ENCODE results near the gene PHF13. TPM values are rescaled to one million over a fixed set of nuclear protein-coding genes. Genes with fewer than 3 reads are reported as not detected.

PHF13 gene
- total and polyA plus RNA-seq, 8 donors, result 4.0 to 8.3 (median 4.8) TPM

- FAIRE-seq (no peak), ATAC-seq (no peak), DNase-seq (no peak)
- Histone ChIP-seq H3K4me1 (peaks cover 0 to 7% (median 6%) of the 10 kb centered on the region in 3 donors), H3K27me3 (no peaks in the 10 kb centered on the region), H3K9me3 (no peaks in the 10 kb centered on the region), H3K4me3 (no peak overlapping the region), H3K27ac (no peak overlapping the region), H3K36me3 (peaks cover 0 to 14% (median 8%) of the 10 kb centered on the region in 3 donors)
- intact Hi-C loops (cut with DNase I), result no loop called here
- TF ChIP-seq CTCF (IDR thresholded peaks at IDR 0.05), result no peak
- WGBS, 2 donors, result 93 to 94% methylated on average over 21 of the region's 21 CpGs
Measured at GRCh38 chr1:6627841-6628545, 14.5 kb downstream of the PHF13 start.

DNA sequence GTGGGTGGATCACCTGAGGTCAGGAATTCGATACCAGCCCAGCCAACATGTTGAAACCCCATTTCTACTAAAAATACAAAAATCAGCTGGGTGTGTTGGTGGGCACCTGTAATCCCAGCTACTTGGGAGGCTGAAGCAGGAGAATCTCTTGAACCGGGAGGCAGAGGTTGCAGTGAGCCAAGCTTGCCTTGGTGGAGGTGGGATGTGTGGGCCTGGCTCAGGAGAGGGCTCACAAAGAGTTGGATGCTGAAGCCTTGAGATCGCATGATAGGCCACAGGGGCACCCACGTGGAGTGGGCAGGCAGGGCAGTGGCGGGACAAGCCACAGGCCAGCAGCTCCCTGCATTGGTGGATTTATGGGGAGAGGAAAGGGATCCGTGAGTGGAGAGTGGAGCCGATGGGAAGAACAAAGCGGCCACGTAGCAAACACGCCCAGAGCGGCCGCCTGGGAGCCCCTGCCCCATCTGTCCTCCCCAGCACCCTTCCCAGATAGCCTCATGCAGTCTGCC, 15.5 kb downstream of the PHF13 start:
- intact Hi-C loops (cut with DNase I), result no loop called here
- no peak overlapping the region for H3K4me3 ChIP-seq
- ATAC-seq (no peak), DNase-seq (no peak), FAIRE-seq (no peak)
- H3K9me3 ChIP-seq, result no peaks in the 10 kb centered on the region
- no peak overlapping the region for H3K27ac ChIP-seq
- TF ChIP-seq CTCF (IDR thresholded peaks at IDR 0.05), result no peak
- WGBS, 2 donors, result 88 to 97% methylated on average over 6 to 12 of the region's 12 CpGs
- H3K27me3 ChIP-seq, result no peaks in the 10 kb centered on the region
- peaks cover 0 to 21% (median 11%) of the 10 kb centered on the region in 3 donors for H3K36me3 ChIP-seq
- peaks cover 0 to 7% (median 6%) of the 10 kb centered on the region in 3 donors for H3K4me1 ChIP-seq

DNA sequence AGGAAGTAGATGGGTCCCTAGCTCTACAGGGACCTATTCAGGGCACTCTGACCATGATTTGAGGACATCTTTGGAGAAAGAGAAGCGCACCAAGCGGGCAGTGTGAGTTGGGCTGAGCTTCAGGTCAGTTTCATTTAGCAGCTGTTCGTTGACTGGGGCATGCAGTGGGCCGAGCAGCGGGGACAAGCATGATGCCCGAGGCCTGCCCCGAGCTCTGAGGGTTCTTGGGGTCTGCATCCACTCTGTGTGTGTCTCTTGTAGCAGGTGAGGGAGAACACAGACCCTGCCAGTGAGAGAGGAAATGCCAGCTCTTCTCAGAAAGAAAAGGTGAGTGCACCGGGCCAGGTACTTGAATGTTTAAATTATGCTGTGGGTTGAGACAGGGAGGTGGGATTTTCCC, 16.5 kb downstream of the PHF13 start:
- no peak for TF ChIP-seq CTCF (IDR thresholded peaks at IDR 0.05)
- WGBS, 2 donors, result 86 to 93% methylated on average over 8 of the region's 8 CpGs
- FAIRE-seq, result no peak
- intact Hi-C loops (cut with DNase I), result no loop called here
- no peaks in the 10 kb centered on the region for H3K9me3 ChIP-seq
- H3K4me1 ChIP-seq, result peaks cover 0 to 7% (median 6%) of the 10 kb centered on the region in 3 donors
- H3K27ac ChIP-seq, result no peak overlapping the region
- no peak for DNase-seq
- H3K36me3 ChIP-seq, result peaks cover 0 to 21% (median 11%) of the 10 kb centered on the region in 3 donors
- H3K27me3 ChIP-seq, result no peaks in the 10 kb centered on the region
- H3K4me3 ChIP-seq, result no peak overlapping the region
- ATAC-seq, result no peak

DNA sequence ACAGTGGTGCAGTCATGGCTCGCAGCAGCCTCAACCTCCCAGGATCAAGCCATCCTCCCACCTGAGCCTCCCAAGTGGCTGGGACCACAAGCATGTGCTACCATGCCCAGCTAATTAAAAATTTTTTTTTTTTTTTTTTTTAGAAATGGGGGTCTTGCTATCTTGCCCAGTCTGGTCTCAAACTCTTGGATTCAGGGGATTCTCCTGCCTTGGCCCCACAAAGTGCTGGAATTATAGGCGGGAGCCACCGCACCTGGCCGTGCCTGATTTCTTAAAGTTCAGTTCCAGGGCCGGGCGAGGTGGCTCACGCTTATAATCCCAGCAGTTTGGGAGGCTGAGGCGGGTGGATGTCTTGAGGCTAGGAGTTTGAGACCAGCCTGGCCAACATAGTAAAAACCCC, 17.5 kb downstream of the PHF13 start:
- H3K27ac ChIP-seq, result no peak overlapping the region
- no peak for TF ChIP-seq CTCF (IDR thresholded peaks at IDR 0.05)

More for the DNA sequence above, 17.5 kb downstream of the PHF13 start:
- FAIRE-seq (no peak), ATAC-seq (no peak), DNase-seq (no peak)
- Histone ChIP-seq H3K27me3 (no peaks in the 10 kb centered on the region), H3K36me3 (peaks cover 0 to 24% (median 11%) of the 10 kb centered on the region in 3 donors), H3K4me1 (peaks cover 0 to 9% (median 5%) of the 10 kb centered on the region in 3 donors), H3K9me3 (no peaks in the 10 kb centered on the region), H3K4me3 (no peak overlapping the region)
- 94 to 98% methylated on average over 8 of the region's 8 CpGs for WGBS, 2 donors
- intact Hi-C loops (cut with DNase I), result no loop called here
